ENCODE data around the gene REXO4. TPM values are rescaled to one million over a fixed set of nuclear protein-coding genes. Genes with fewer than 3 reads are reported as not detected.
"Not testable (repeated sequence)": the region's sequence is repeated elsewhere in the genome, so short reads cannot be mapped to it uniquely, and the experiment has no call there.

Gene REXO4
- polyA plus RNA-seq, 1 donor = 24.0 TPM

DNA sequence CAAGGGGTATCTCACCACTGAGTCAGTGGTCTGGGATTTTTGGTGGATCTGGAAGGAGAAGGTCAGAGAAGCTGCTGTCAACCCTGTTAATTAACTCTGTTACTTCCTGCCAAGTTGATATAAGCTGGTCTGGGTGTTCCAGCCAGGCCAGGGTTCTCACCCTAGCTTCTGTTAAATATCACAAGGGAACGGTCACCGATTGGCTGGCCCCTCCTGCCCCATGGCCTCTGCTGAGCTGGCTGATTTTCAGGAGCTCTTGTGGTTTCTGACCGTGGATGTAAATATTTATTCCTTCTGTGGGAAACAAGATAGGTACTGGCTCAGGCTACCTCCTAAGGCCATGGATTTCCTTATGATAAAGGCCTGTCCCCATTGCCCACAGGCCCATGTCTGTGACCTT is 5.4 kb upstream of the REXO4 start:
- no peak for DNase-seq

- no peak for DNase-seq
Measured at GRCh38 chr9:133421615-133422542, 4.1 kb upstream of the REXO4 start, which contains the start of gene ADAMTS13. Gene ADAMTS13 (plus strand): TSS chr9:133422367. CDS start chr9:133422444, 77 bp downstream.

- no peak for DNase-seq
Measured at GRCh38 chr9:133420392-133420827, 2.6 kb upstream of the REXO4 start.

GRCh38 chr9:133419005-133419404 is 1.2 kb upstream of the REXO4 start:
- no peak for DNase-seq

DNA sequence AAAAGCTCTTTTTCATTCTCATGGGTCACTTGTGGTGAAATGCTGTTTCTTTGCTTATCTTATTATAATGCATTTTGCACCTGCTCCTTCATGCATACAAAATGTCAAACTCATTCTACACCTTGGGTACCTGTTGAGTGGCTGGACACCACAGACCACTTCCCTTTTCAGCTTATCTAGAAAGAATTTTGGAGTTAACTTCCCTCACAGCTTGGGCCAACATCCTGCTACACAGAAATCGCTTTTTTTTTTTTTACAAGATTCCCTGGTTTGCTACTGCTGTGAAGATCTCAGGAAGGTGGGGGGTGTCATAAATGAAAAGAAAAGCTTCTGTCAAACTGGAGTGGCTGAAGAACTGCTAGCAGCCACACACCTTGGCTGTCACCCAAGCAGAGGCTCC is 2.6 kb downstream of the REXO4 start:
- no peak for DNase-seq

GRCh38 chr9:133408042-133408441 is 9.8 kb downstream of the REXO4 start:
- no peak for DNase-seq

- peak; percentile 57 for DNase-seq
Measured at GRCh38 chr9:133406480-133407307, 11.1 kb downstream of the REXO4 start.

- no peak for DNase-seq
Measured at GRCh38 chr9:133405508-133406438, 12.0 kb downstream of the REXO4 start.

GRCh38 chr9:133404454-133405002 is 13.3 kb downstream of the REXO4 start:
- no peak for DNase-seq

- no peak for DNase-seq
Measured at GRCh38 chr9:133403766-133404453, 13.9 kb downstream of the REXO4 start.

DNA sequence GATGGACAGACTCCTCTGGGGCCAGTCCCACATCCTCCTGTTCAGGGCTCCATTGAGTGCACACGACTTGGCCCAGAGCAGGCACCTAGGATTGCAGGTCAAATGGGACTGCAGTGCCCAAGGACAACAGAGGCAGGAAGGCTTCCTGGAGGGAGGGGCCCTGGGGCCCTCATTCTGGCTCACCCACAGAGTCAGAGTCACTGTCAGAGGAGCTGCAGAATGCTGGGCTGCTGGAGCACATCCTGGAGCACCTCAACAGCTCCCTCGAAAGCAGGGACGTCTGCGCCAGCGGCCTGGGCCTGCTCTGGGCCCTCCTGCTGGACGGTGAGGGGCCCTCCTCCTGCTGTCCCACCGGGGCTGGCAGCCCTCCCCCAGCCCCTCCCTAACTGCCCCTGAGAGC is 15.1 kb downstream of the REXO4 start:
- no peak for DNase-seq

- DNase-seq = no peak
Measured at GRCh38 chr9:133401588-133401987, 16.2 kb downstream of the REXO4 start.

- DNase-seq = no peak
Measured at GRCh38 chr9:133400292-133400691, 17.5 kb downstream of the REXO4 start.

DNA sequence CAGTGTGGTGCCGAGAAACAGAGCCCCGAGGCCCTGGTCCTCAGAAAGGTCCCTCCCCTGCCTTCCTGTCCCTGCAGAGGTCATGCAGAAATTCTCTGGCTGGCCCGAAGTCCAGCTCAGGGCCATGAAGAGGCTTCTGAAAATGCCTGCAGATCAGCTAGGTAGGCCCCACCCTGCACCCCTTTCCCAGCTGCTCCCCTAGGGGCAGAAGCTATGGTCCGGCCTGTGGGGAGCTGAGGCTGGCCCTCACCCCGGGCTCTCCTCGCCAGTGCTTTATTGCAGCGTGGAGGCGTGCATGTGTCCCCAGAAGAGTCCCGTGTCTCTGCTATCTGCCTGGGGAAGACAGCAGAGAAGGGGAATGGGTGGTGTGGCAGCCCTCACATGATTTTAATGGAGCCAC is 19.9 kb downstream of the REXO4 start:
- no peak for DNase-seq

DNA sequence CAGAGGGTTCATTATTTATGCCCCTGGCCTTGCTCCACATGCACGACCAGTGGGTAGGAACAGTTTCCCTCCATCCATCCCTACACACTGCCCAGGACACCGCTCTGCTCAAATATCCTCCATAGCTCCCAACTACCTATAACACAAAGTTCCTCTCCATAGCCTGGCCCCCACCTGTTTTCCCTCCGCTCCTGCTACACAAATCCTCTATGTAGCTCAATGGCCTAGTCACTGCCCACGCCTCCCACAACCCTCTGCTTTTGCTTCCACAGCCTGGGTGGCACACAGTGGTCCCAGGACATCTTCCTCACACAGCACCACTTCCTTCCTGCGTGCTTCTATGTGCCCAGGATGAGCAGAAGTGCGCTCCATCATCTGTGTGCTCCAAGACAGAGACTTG is 20.4 kb downstream of the REXO4 start:
- DNase-seq = no peak

DNA sequence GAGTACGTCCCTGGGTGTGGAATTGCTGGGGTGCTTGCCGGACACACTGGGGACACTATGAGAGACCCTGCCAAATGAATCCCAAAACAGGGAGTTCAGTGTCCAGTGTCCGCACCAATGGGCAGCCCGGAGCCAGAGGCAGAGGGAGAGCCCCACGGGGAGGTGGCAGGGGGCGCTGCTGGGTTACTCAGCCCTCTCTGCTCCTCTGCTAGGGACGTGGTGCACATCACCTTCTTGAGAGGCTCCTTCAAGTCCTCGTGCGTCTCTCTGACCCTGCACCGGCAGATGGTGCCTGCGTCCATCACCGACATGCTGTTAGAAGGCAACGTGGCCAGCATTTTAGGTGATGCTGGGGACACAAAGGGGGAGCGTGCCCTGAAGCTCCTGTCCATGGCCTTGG is 20.9 kb downstream of the REXO4 start:
- DNase-seq = no peak

DNA sequence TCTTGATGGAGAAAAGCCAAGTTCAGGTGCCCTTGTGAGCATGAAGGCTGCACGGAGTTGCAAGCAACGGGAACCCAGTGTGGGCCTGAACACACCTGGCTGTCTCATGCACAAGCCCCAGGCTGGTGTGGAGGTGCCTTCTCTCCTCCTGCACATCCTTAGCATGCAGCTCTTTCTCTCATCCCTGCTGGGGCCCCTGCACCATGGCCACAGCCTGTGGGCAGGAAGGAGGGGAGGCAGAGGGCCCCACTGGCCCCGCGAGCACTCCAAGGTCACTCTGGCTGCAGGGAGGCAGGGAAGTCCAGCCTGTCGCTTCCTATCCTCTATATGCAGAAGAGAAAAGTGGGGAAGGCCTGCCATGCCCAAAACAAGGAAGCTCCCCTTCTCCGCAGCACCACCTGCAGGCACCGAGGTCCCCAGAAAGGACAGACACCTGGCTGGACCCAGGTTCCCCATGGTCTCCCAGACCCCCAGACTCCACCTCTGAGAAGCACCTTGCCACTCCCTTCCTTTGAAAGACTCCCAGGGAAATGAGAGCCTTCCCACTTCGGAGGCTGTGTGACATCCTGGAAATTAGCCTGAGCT is 23.0 kb downstream of the REXO4 start:
- no peak for DNase-seq

DNA sequence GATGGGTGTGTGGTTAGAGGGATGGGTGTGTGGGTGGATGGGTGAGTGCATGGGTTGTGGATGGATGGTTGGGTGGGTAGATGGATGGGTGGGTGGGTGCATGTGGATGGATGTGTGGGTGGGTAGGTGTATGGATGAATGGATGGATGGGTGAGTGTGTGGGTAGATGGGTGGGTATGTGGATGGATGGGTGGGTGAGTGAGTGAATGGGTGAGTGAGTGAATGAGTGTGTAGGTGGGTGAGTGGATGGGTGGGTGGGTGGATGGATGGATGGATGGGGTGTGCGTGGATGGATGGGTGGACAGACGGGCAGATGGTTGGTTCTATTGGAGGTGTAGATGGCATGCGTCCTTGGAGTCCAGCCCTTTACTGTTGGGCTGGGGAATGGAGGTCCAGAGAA is 24.4 kb downstream of the REXO4 start:
- DNase-seq = no peak

- DNase-seq = not testable (repeated sequence)
Measured at GRCh38 chr9:133392308-133392707, 25.5 kb downstream of the REXO4 start.

GRCh38 chr9:133391449-133391848 is 26.4 kb downstream of the REXO4 start:
- not testable (repeated sequence) for DNase-seq

Measured in left kidney (tissue), 2 donors.